Measurements from ENCODE around the gene PAF1. TPM values are rescaled to one million over a fixed set of nuclear protein-coding genes. Genes with fewer than 3 reads are reported as not detected.
"Not testable (repeated sequence)": the region's sequence is repeated elsewhere in the genome, so short reads cannot be mapped to it uniquely, and the experiment has no call there.

The PAF1 gene
- polyA plus RNA-seq, 1 donor: 35.7 TPM

DNA sequence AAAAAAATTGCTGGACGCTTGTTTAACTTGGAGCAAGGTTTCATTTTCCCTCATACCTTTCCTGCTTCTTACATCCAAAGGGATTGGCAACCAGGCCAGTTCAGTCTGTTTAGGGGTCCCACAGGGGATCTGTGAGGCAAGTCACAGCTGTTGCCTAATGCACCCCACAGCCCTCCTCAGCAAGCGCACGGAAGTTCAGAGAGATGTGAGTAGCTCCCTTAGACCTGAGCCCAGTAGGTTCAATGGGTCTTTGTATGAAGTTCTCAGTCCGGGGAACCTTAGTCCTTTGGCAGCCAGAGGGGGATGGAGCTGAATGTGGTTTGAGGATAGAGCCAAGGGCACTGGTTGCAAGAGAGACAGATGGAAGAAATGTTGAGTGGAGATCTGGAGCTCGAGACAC, 35.7 kb downstream of the PAF1 start:
- DNase-seq (ENCODE audit: low read depth): no peak

DNA sequence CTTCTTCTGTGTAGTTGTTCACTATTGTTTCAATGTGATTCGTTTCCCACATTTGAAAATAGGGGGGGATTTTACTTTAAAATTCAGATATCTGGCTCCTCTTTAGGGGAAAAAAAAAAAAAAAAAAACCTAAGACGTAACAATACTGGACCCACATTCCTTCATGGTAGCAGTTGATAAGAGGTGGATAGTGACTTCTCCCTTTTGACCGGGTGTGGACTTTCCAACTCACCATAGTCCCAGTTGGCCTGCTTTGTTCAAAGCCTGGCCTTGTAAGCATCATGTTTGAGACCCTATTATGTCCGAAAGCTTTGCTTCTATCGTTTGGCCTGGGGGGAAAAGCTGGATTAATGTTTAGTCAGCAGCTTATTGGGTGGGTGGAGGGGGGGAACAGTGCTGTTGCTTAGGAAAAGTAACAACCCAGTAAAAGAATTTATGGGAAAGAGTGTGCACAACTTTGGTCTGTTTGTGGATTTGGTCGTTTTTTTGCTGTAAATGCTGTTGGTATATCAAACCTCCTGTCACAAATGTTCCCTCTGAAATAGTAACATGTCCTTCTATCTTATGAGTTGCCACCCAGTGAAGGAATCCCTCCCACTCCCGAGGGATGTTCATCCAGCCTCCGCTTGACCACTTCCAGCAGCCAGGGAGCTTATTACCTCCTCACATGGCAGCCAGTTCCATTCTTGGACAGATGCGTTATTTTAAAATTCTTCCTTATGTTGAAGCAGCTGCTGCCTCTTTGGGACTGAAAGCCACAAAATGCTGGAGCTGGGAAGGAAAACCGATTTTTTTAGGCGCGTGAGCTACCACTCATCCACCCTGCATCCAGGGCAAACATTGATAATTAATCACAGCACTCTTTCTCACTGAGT, 38.3 kb downstream of the PAF1 start:
- no peak for DNase-seq (ENCODE audit: low read depth)

DNA sequence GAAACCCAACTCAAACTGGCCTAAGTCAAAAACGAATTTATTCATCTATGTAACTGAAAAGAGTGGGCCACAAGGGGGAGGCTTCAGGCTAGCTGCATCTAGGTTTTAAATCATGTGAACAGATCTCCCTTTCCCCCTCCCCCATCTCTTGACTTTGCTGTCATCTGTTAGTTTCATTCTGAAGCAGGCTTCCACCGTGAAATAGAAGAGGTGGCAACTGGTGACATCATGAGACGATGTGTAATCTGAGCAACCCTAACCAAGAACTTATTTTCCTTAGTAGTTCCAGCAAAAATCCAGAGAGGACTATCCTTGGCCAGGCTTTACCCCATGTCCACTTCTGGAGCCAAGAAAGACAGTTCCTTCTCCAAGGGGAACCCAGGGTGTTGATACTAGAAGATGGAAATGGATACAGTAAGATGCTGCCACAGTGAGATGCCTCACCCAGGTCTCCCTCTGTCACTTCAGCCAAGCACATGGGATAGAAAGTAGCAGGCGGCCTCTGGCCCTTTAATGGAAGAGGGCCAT, 39.3 kb downstream of the PAF1 start:
- DNase-seq (ENCODE audit: low read depth): no peak

DNA sequence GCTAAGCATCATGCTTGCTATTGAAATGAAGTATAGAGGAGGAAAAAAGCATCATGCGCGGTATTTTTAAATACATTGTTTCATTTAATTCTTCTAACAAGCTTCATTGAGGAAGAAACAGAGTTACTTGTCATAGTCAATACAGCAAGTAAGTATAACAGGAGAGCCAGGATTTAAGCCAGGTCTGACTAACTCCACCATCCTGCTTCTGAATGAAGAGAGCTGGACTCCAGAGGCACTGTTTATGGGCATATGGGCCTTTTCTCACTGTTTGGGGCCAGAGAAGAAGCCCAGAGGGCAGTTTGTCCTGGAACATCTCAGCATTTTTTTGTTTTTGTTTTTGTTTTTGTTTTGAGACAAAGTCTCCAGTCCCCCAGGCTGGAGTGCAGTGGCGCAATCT, 40.8 kb downstream of the PAF1 start:
- no peak for DNase-seq (ENCODE audit: low read depth)

DNA sequence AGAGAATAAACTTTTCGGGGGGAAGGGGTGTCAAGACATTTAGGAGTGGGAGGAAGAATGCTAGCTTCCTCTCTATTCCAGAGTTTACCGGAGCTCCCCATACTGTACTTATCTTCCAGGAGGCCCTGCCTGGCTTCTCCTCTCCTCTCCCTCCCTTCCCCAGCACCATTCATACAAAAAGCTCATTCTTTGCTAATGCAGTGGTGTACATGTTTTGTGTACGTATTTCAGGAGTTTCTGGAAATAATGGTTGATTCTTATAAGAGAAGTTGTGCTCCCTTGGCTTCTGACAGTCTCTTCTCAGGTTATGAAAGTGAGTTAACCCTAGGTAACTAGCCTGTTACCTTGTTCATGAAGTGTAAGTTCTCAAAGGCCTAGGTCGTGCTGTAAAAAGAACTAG, 41.6 kb downstream of the PAF1 start:
- no peak for DNase-seq (ENCODE audit: low read depth)

DNA sequence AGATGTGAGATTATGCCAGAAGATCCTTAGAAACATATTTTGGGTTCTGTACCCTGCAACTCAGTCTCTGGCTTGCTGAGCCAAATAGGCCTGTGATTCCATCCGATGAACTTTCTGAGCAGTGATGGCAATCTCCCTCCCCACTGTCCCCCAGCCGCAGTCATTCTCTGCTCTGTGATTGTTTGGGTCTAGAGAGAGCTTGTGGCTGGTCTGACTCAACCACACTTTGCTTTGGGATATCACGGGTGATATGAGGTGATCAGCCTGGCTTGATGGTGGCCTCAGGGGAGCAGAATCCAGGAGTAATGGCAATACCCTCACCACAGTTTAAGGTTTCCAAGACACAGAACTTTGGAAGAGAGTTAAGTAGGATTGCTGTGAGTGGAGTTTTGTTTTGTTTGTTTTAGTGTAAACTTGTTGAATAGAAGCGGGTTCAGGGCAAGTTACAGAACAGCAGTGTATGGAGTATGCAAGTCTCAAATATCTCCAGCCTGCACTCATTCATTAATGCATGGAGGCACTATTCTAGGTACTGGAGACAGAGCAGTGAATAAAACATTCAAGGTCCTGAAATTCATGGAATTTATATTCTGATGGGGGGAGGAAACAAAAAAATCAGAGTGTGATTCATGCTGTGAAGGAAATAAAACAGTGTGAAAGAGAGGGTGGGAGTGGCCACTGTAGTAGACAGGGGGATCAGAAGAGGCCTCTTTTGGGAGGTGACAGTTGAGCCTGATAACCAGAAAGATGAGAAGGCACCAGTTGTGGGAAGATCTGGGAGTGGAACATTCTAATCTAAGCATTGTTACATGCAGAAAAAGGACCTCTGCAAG, 43.4 kb downstream of the PAF1 start:
- DNase-seq (ENCODE audit: low read depth): no peak

DNA sequence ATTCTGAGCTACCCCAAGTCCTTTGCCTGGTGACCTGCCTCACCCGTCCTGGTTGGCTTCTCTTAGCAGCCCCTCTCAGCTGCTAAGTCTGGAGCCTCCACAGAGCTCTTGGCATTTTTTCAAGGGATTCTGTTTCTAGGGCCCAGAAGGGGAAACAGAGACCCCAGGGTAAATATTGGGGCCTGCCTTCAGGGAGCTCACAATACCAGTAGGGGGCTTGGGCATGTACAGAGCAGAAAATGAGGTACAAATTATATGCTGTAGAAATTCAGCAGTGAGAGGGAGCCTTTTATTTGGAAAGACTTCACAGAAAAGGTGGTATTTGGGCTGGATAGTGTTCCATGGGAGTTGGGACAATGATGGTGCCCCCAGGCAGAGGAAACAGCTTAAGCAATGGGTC, 45.0 kb downstream of the PAF1 start:
- no peak for DNase-seq (ENCODE audit: low read depth)

DNA sequence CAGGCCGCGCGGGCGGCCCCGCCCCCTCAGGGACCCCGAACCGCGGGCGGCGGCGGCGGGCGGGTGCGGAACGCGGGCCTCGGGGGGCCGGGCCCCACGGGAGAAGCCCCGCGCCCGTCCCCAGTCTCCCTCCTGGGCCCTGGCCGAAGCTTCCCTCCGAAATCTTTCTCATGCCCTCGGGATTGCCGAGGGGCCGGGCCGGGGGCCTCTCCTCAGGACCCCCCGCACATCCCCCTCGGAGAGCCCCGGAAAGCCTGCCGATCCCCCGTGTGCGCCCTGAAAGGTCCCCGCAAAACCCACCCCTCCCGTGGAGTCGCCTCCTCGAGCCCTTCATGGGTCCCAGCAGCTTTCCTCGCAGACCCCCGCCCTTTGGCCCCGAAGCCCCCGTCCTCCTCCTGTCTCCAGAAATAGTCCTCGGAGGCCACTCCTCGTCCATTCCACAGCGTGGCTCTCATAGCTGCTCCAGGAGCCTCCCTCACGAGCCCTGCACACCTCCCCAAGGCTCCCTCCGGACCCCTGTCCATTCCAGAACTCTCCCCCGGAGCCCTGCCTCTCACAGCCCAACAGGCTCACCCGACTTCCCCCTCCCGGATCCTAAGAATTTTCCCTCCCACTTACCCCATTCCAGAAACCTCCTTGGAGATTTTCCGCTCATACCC, 48.1 kb downstream of the PAF1 start:
- DNase-seq (ENCODE audit: low read depth): no peak

DNA sequence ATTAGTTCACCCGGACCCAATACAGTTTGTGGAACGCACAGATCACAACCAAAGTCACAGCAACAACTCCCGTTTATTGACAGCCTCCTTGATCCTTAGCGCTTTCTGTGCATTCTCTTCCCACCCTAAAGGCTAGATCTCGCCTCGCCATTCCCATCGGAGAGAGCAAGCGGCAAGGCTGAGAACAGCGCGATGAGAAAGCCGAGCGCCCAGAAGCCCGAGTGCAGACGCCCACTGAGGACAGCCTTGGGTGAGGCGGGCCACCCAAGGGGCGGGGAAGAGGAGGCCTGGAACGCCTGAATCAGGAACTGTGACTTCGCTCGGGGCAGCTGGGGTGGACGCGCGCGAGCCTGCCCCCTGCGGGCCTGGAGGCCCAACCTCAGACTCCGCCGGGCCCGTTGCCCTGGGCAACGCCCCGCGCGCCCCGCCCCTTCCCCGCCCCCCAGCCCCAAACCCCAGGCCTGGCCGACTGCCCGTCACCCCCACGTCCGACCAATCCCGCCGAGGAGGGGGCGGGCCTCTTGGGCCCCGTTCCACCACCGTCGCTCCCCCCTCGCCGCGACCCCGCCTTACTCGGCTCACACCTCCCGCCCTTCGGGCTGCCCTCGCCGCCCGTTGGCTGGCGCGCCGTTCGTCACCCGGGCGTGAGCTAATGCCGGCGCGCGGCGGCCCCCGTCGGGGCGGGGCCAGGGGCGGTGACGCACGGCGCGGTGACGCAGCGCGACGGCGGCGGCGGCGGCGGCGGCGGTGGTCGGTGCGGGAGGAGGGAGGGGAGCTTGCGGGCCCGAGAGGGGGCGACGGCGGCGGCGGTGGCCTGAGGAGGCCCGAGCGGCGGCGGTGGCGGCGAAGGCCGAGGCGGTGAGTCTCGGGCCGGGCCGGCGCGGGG, 48.9 kb downstream of the PAF1 start, which contains the start of gene SAMD4B:
SAMD4B (plus strand) TSS at position 703 of the 886 bp plus-strand sequence. CDS start 14,473 bp downstream, outside the sequence.
- DNase-seq (ENCODE audit: low read depth): peak; percentile 89

DNA sequence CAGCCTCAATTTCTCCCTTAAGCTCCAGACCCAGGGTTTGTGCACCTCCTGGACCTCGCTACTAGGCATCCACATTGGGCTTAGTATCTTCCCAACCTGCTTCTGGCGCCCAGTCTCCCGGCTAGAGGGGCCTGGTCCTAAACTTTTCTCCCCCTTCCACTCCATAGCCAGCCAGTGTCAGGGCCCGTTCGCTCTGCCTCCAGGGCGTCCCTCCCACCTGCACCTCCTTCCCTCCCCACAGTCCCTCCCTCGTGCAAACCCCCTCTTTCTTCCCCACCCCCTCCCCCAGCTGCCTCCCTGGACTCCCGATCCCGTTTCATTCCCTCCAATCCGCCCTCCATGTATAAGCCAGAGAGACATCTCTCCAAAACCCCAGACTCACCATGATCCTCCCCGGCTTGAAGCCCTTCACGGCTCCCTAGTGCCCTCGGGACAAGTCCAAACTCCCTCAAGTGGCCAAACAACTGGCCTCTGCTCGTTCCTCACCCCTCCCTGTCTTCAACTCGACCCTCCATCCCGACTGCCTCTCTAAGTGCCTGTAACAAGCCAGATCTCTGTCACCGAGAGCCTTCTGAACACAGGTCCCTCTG, 49.7 kb downstream of the PAF1 start:
- no peak for DNase-seq (ENCODE audit: low read depth)

DNA sequence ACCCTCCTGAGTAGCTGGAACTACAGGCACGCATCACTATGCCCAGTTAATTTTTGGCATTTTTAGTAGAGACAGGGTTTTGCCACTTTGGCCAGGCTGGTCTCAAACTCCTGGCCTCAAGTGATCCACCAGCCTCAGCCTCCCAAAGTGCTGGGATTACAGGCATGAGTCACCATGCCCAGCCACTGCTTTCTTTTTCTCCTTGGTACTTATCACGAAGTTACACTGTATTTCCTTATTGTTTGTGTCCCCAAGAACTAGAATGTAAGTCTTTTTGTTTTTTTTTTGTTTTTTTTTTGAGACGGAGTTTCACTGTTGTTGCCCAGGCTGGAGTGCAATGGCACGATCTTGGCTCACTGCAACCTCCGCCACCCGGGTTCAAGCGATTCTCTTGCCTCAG, 50.8 kb downstream of the PAF1 start:
- not testable (repeated sequence) for DNase-seq (ENCODE audit: low read depth)

DNA sequence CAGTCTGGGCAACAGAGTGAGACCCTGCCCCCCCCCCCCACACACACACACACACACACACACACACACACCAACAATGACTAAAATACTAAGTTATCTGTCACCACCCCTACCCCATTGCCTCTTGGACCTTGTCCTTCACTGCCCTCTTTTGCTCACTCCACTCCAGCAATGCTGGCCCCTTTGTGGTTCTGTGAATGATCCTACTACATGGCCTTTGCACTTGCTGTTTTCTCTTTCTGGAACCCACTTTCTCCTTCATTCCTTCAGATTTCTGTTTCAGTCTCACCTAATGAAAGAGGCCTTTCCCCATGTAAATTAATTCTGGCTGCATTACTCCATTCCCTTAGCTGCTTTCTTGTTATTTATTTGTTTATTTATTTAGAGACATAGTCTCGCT, 51.2 kb downstream of the PAF1 start:
- no peak for DNase-seq (ENCODE audit: low read depth)

DNA sequence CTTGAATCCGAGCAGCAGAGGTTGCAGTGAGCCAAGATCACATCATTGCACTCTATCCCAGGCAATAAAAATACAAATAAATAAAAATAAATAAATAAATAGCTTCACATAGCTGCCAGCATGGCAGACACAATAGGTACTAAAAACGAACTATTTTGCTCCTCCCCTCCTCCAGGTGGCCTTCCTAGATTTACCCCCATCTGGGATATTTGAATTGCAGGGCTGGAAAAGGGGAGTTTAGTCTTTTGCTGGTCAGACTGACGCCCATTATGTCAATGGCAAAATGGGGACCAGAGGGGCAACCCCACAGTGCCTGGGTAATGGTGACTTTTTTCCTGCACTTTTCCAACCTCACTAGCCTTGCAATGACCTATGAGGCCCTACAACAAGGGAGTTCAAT, 54.4 kb downstream of the PAF1 start:
- DNase-seq (ENCODE audit: low read depth): no peak

Other genes starting within 250 kb of the PAF1 start
- 0.06 TPM for gene NCCRP1, start 194.1 kb downstream of the PAF1 start, polyA plus RNA-seq (ENCODE audit: insufficient read length)
- gene SYCN, start 186.8 kb downstream of the PAF1 start, polyA plus RNA-seq (ENCODE audit: insufficient read length): not detected
- not detected for gene IFNL3, start 146.1 kb downstream of the PAF1 start, polyA plus RNA-seq (ENCODE audit: insufficient read length)
- 0.10 TPM for gene IFNL4, start 142.2 kb downstream of the PAF1 start, polyA plus RNA-seq (ENCODE audit: insufficient read length)
- not detected for gene IFNL2, start 122.7 kb downstream of the PAF1 start, polyA plus RNA-seq (ENCODE audit: insufficient read length)
- gene IFNL1, start 94.7 kb downstream of the PAF1 start, polyA plus RNA-seq (ENCODE audit: insufficient read length): not detected
- 0.77 TPM for gene LRFN1, start 70.2 kb downstream of the PAF1 start, polyA plus RNA-seq (ENCODE audit: insufficient read length)
- gene GMFG, start 55.1 kb downstream of the PAF1 start, polyA plus RNA-seq (ENCODE audit: insufficient read length): 14.5 TPM
- 79.3 TPM for gene SAMD4B, start 48.7 kb downstream of the PAF1 start, polyA plus RNA-seq (ENCODE audit: insufficient read length)
- gene MED29, start 272 bp upstream of the PAF1 start, polyA plus RNA-seq (ENCODE audit: insufficient read length): 23.9 TPM
- 36.5 TPM for gene ZFP36, start 15.7 kb upstream of the PAF1 start, polyA plus RNA-seq (ENCODE audit: insufficient read length)
- 43.0 TPM for gene PLEKHG2, start 21.6 kb upstream of the PAF1 start, polyA plus RNA-seq (ENCODE audit: insufficient read length)
- 2,074 TPM for gene RPS16, start 44.8 kb upstream of the PAF1 start, polyA plus RNA-seq (ENCODE audit: insufficient read length)
- 81.6 TPM for gene SUPT5H, start 54.5 kb upstream of the PAF1 start, polyA plus RNA-seq (ENCODE audit: insufficient read length)
- 49.2 TPM for gene TIMM50, start 89.7 kb upstream of the PAF1 start, polyA plus RNA-seq (ENCODE audit: insufficient read length)
- 0.10 TPM for gene DLL3, start 107.8 kb upstream of the PAF1 start, polyA plus RNA-seq (ENCODE audit: insufficient read length)
- not detected for gene SELENOV, start 124.0 kb upstream of the PAF1 start, polyA plus RNA-seq (ENCODE audit: insufficient read length)
- gene EID2B, start 141.7 kb upstream of the PAF1 start, polyA plus RNA-seq (ENCODE audit: insufficient read length): 2.0 TPM
- gene EID2, start 149.1 kb upstream of the PAF1 start, polyA plus RNA-seq (ENCODE audit: insufficient read length): 8.8 TPM
- gene LGALS13, start 211.4 kb upstream of the PAF1 start, polyA plus RNA-seq (ENCODE audit: insufficient read length): 0.25 TPM